IPS-18a (cell line): Measurements from ENCODE around the gene SLC16A5.

ENCODE experiments used
- H3K27ac ChIP-seq: one replicate; pipeline ENCODE4 v1.5.1; 2013; ENCODE audit warnings: low read length
- H3K27me3 ChIP-seq: one replicate; pipeline ENCODE4 v1.6.1; 2013; ENCODE audit warnings: mild to moderate bottlenecking, low read length; ENCODE audit not compliant: control insufficient read depth, insufficient read depth
- H3K36me3 ChIP-seq: one replicate; pipeline ENCODE4 v1.6.1; 2013; ENCODE audit warnings: low read depth, low read length; ENCODE audit not compliant: control insufficient read depth
- H3K4me1 ChIP-seq: one replicate; pipeline ENCODE4 v1.6.1; 2013; ENCODE audit warnings: low read depth, low read length; ENCODE audit not compliant: control insufficient read depth
- H3K4me3 ChIP-seq: one replicate; pipeline ENCODE4 v1.5.1; 2013; ENCODE audit warnings: low read length
- H3K9ac ChIP-seq: one replicate; pipeline ENCODE4 v1.6.1; 2013; ENCODE audit warnings: mild to moderate bottlenecking, low read length, moderate library complexity
- H3K9me3 ChIP-seq: one replicate; pipeline ENCODE4 v1.6.1; 2013; ENCODE audit warnings: low read depth, low read length; ENCODE audit not compliant: control insufficient read depth

Gene SLC16A5

GRCh38 chr17:75049706-75050105, 38.0 kb upstream of the SLC16A5 start:
- Histone ChIP-seq H3K27ac (no peak overlapping the region), H3K36me3 (peaks cover 48% of the 10 kb centered on the region), H3K9me3 (no peaks in the 10 kb centered on the region), H3K4me1 (peaks cover 13% of the 10 kb centered on the region), H3K27me3 (no peaks in the 10 kb centered on the region), H3K4me3 (no peak overlapping the region), H3K9ac (no peak overlapping the region)

GRCh38 chr17:75051941-75052340, 35.8 kb upstream of the SLC16A5 start:
- Histone ChIP-seq H3K9ac (no peak overlapping the region), H3K27ac (no peak overlapping the region), H3K9me3 (no peaks in the 10 kb centered on the region), H3K4me3 (no peak overlapping the region), H3K36me3 (peaks cover 55% of the 10 kb centered on the region), H3K4me1 (peaks cover 11% of the 10 kb centered on the region), H3K27me3 (no peaks in the 10 kb centered on the region)

GRCh38 chr17:75059369-75060345, 28.1 kb upstream of the SLC16A5 start:
- Histone ChIP-seq H3K36me3 (peaks cover 53% of the 10 kb centered on the region), H3K27me3 (no peaks in the 10 kb centered on the region), H3K9me3 (no peaks in the 10 kb centered on the region), H3K27ac (no peak overlapping the region), H3K4me1 (no peaks in the 10 kb centered on the region), H3K4me3 (no peak overlapping the region), H3K9ac (no peak overlapping the region)

- no peaks in the 10 kb centered on the region for H3K27me3 ChIP-seq
- H3K4me3 ChIP-seq: no peak overlapping the region
- H3K36me3 ChIP-seq: peaks cover 59% of the 10 kb centered on the region
- H3K4me1 ChIP-seq: no peaks in the 10 kb centered on the region
- no peak overlapping the region for H3K9ac ChIP-seq
- H3K9me3 ChIP-seq: no peaks in the 10 kb centered on the region
- no peak overlapping the region for H3K27ac ChIP-seq
Observed at GRCh38 chr17:75060434-75061054, 27.2 kb upstream of the SLC16A5 start.

GRCh38 chr17:75061055-75061438, 26.7 kb upstream of the SLC16A5 start:
- Histone ChIP-seq H3K27me3 (no peaks in the 10 kb centered on the region), H3K36me3 (peaks cover 58% of the 10 kb centered on the region), H3K9me3 (no peaks in the 10 kb centered on the region), H3K9ac (no peak overlapping the region), H3K4me3 (no peak overlapping the region), H3K4me1 (no peaks in the 10 kb centered on the region), H3K27ac (no peak overlapping the region)

- Histone ChIP-seq H3K36me3 (peaks cover 53% of the 10 kb centered on the region), H3K4me1 (no peaks in the 10 kb centered on the region), H3K4me3 (no peak overlapping the region), H3K27me3 (no peaks in the 10 kb centered on the region), H3K9me3 (no peaks in the 10 kb centered on the region), H3K27ac (no peak overlapping the region), H3K9ac (no peak overlapping the region)
Observed at GRCh38 chr17:75061618-75062017, 26.1 kb upstream of the SLC16A5 start.

GRCh38 chr17:75063201-75063600, 24.6 kb upstream of the SLC16A5 start:
- Histone ChIP-seq H3K4me3 (no peak overlapping the region), H3K4me1 (no peaks in the 10 kb centered on the region), H3K36me3 (peaks cover 52% of the 10 kb centered on the region), H3K27ac (no peak overlapping the region), H3K27me3 (no peaks in the 10 kb centered on the region), H3K9ac (no peak overlapping the region), H3K9me3 (no peaks in the 10 kb centered on the region)

- Histone ChIP-seq H3K27me3 (no peaks in the 10 kb centered on the region), H3K4me3 (no peak overlapping the region), H3K4me1 (no peaks in the 10 kb centered on the region), H3K36me3 (peaks cover 52% of the 10 kb centered on the region), H3K9ac (no peak overlapping the region), H3K9me3 (no peaks in the 10 kb centered on the region), H3K27ac (no peak overlapping the region)
Observed at GRCh38 chr17:75063626-75064025, 24.1 kb upstream of the SLC16A5 start.

- Histone ChIP-seq H3K9me3 (no peaks in the 10 kb centered on the region), H3K9ac (no peak overlapping the region), H3K36me3 (peaks cover 52% of the 10 kb centered on the region), H3K4me1 (no peaks in the 10 kb centered on the region), H3K27ac (no peak overlapping the region), H3K27me3 (no peaks in the 10 kb centered on the region), H3K4me3 (no peak overlapping the region)
Observed at GRCh38 chr17:75064040-75064439, 23.7 kb upstream of the SLC16A5 start.

GRCh38 chr17:75064460-75064859, 23.3 kb upstream of the SLC16A5 start:
- H3K4me1 ChIP-seq: no peaks in the 10 kb centered on the region
- H3K36me3 ChIP-seq: peaks cover 49% of the 10 kb centered on the region
- H3K9ac ChIP-seq: no peak overlapping the region
- H3K27me3 ChIP-seq: no peaks in the 10 kb centered on the region
- no peak overlapping the region for H3K4me3 ChIP-seq
- H3K27ac ChIP-seq: no peak overlapping the region
- H3K9me3 ChIP-seq: no peaks in the 10 kb centered on the region

- no peaks in the 10 kb centered on the region for H3K4me1 ChIP-seq
- no peak overlapping the region for H3K4me3 ChIP-seq
- H3K27ac ChIP-seq: no peak overlapping the region
- no peak overlapping the region for H3K9ac ChIP-seq
- H3K27me3 ChIP-seq: no peaks in the 10 kb centered on the region
- no peaks in the 10 kb centered on the region for H3K9me3 ChIP-seq
- H3K36me3 ChIP-seq: peaks cover 45% of the 10 kb centered on the region
Observed at GRCh38 chr17:75064867-75065561, 22.7 kb upstream of the SLC16A5 start.
